ENCODE measurements around the gene PCSK1N.

PCSK1N gene

GRCh38 chrX:48852857-48853256, 17.4 kb upstream of the PCSK1N start:
- Histone ChIP-seq H2AFZ (ENCODE audit: low read length) (no peak overlapping the region), H3K79me2 (ENCODE audit: insufficient read depth, low read length) (no peaks in the 10 kb centered on the region), H3K4me1 (ENCODE audit: insufficient read depth, low read length, poor library complexity, severe bottlenecking) (no peaks in the 10 kb centered on the region), H4K20me1 (ENCODE audit: insufficient read depth, low read length, poor library complexity, severe bottlenecking) (no peaks in the 10 kb centered on the region), H3K4me2 (ENCODE audit: low read depth, low read length, poor library complexity, severe bottlenecking) (no peak overlapping the region), H3F3A (ENCODE audit: low read depth) (no peaks in the 10 kb centered on the region), H3K9me3 (ENCODE audit: insufficient read depth, low read depth, low read length) (no peaks in the 10 kb centered on the region), H3K27me3 (ENCODE audit: insufficient read depth, low read length, poor library complexity, severe bottlenecking) (no peaks in the 10 kb centered on the region), H3K4me3 (ENCODE audit: low read length, poor library complexity, severe bottlenecking) (no peak overlapping the region), H3K9me2 (replicated peaks; ENCODE audit: low read depth, low read length) (no peaks in the 10 kb centered on the region), H3K9ac (ENCODE audit: low read depth, low read length, poor library complexity, severe bottlenecking) (no peak overlapping the region), H3K36me3 (ENCODE audit: insufficient read depth, low read length) (no peaks in the 10 kb centered on the region)
- TF ChIP-seq EZH2phosphoT487 (IDR thresholded peaks at IDR 0.05; ENCODE audit: borderline replicate concordance) (no peak), CTCF (conservative IDR thresholded peaks at IDR 0.05; ENCODE audit: low read length) (no peak)

GRCh38 chrX:48848847-48849246, 13.4 kb upstream of the PCSK1N start:
- H2AFZ ChIP-seq (ENCODE audit: low read length), result no peak overlapping the region
- no peaks in the 10 kb centered on the region for H3K27me3 ChIP-seq (ENCODE audit: insufficient read depth, low read length, poor library complexity, severe bottlenecking)
- no peak overlapping the region for H3K4me2 ChIP-seq (ENCODE audit: low read depth, low read length, poor library complexity, severe bottlenecking)
- H3K79me2 ChIP-seq (ENCODE audit: insufficient read depth, low read length), result no peaks in the 10 kb centered on the region
- H3K36me3 ChIP-seq (ENCODE audit: insufficient read depth, low read length), result no peaks in the 10 kb centered on the region
- no peak for TF ChIP-seq CTCF (conservative IDR thresholded peaks at IDR 0.05; ENCODE audit: low read length)
- no peak for TF ChIP-seq EZH2phosphoT487 (IDR thresholded peaks at IDR 0.05; ENCODE audit: borderline replicate concordance)
- H3K9me2 ChIP-seq (replicated peaks; ENCODE audit: low read depth, low read length), result no peaks in the 10 kb centered on the region
- no peak overlapping the region for H3K4me3 ChIP-seq (ENCODE audit: low read length, poor library complexity, severe bottlenecking)
- H3K9me3 ChIP-seq (ENCODE audit: insufficient read depth, low read depth, low read length), result no peaks in the 10 kb centered on the region
- no peaks in the 10 kb centered on the region for H3K4me1 ChIP-seq (ENCODE audit: insufficient read depth, low read length, poor library complexity, severe bottlenecking)
- H4K20me1 ChIP-seq (ENCODE audit: insufficient read depth, low read length, poor library complexity, severe bottlenecking), result no peaks in the 10 kb centered on the region
- no peak overlapping the region for H3K9ac ChIP-seq (ENCODE audit: low read depth, low read length, poor library complexity, severe bottlenecking)
- no peaks in the 10 kb centered on the region for H3F3A ChIP-seq (ENCODE audit: low read depth)

GRCh38 chrX:48839686-48840085, 4.3 kb upstream of the PCSK1N start:
- Histone ChIP-seq H3K9me3 (ENCODE audit: insufficient read depth, low read depth, low read length) (no peaks in the 10 kb centered on the region), H3K9ac (ENCODE audit: low read depth, low read length, poor library complexity, severe bottlenecking) (no peak overlapping the region), H3F3A (ENCODE audit: low read depth) (no peaks in the 10 kb centered on the region), H3K4me3 (ENCODE audit: low read length, poor library complexity, severe bottlenecking) (no peak overlapping the region), H3K4me2 (ENCODE audit: low read depth, low read length, poor library complexity, severe bottlenecking) (no peak overlapping the region), H3K4me1 (ENCODE audit: insufficient read depth, low read length, poor library complexity, severe bottlenecking) (no peaks in the 10 kb centered on the region), H2AFZ (ENCODE audit: low read length) (no peak overlapping the region), H3K36me3 (ENCODE audit: insufficient read depth, low read length) (no peaks in the 10 kb centered on the region), H4K20me1 (ENCODE audit: insufficient read depth, low read length, poor library complexity, severe bottlenecking) (no peaks in the 10 kb centered on the region), H3K27me3 (ENCODE audit: insufficient read depth, low read length, poor library complexity, severe bottlenecking) (no peaks in the 10 kb centered on the region), H3K9me2 (replicated peaks; ENCODE audit: low read depth, low read length) (no peaks in the 10 kb centered on the region), H3K79me2 (ENCODE audit: insufficient read depth, low read length) (no peaks in the 10 kb centered on the region)
- no peak for TF ChIP-seq EZH2phosphoT487 (IDR thresholded peaks at IDR 0.05; ENCODE audit: borderline replicate concordance)
- TF ChIP-seq CTCF (conservative IDR thresholded peaks at IDR 0.05; ENCODE audit: low read length), result no peak

Data from Loucy (cell line).